ENCODE data around the gene KCNQ2.

GRCh38 chr20:63384336-63384735 is 88.1 kb downstream of the KCNQ2 start:
- TF ChIP-seq POLR2AphosphoS5 (IDR thresholded peaks at IDR 0.05; ENCODE audit: low read depth) (no peak), CTCF (conservative IDR thresholded peaks at IDR 0.05; ENCODE audit: low read depth in 2 of 2) (no peak), REST (IDR thresholded peaks at IDR 0.05; ENCODE audit: unreplicated experiment) (no peak), EZH2 (IDR thresholded peaks at IDR 0.05; ENCODE audit: low read depth, unreplicated experiment) (no peak), JUNB (IDR thresholded peaks at IDR 0.05; ENCODE audit: unreplicated experiment) (no peak), EZH2phosphoT487 (IDR thresholded peaks at IDR 0.05; ENCODE audit: unreplicated experiment) (no peak), ETS1 (IDR thresholded peaks at IDR 0.05) (no peak), CREB1 (CRISPR knock-in tag; IDR thresholded peaks at IDR 0.05; ENCODE audit: low read depth) (no peak), ZNF114 (CRISPR knock-in tag; IDR thresholded peaks at IDR 0.05) (no peak), STAT1 (IDR thresholded peaks at IDR 0.05; ENCODE audit: unreplicated experiment) (no peak), NANOG (IDR thresholded peaks at IDR 0.05; ENCODE audit: borderline replicate concordance) (no peak)

All from GM23338 (cell line).